Suppressor macrophage treated with lipopolysaccharide for 4 hours (primary cell): ENCODE measurements around the gene PGGHG.

Source experiments
- DNase-seq: peaks from one replicate; pipeline ENCODE4 v3.0.0-alpha.2; 2020

Gene PGGHG

DNA sequence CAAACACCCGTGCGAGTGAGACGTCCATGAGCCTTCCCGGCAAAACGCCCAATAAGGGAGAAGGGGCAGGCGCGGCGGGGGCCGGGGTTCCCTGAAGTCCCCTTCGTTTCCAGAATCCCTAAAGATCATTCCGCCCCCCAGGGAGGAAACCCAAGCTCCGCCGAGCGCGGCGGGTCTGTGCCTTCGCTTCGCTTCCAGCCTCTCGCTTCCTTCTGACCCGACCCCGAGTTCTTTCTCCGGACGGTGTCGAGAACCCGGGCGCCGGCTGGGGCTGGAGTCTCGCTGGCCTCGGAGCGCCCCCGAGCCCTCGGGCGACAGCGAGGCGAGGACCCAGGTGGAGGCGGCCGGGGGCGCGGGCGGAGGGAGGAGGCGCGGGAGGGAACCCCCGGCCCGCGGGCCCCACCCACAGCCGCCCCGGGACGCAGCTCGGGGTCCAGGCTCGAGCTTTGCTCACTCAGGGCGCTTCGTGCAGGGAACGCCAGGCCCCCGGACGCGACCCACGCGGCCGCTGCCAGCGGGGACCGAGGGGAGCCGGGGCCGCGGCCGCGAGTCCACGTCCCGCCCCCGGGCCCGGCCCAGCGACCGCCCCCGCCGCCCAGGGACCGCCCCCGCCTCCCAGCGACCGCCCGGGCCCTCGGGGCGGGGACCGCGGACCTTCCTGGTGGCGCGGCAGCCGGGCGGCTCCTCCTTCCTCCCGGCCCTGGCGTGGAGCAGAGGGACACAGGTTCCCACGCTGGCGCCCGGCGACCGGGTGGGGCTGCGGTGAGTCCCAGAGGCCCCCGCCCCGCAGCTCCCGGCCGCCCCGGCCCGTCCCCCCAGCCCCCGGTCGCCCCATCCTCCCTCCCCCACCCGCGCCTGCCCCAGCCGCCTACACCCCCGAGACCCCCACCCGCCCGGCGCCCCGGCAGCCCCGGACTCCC is at the start of gene PGGHG:
Gene PGGHG, plus strand, starts transcription at position 649 of the 920 bp plus-strand sequence. CDS start 691 bp downstream, outside the sequence.
- DNase-seq: peak; percentile 65

DNA sequence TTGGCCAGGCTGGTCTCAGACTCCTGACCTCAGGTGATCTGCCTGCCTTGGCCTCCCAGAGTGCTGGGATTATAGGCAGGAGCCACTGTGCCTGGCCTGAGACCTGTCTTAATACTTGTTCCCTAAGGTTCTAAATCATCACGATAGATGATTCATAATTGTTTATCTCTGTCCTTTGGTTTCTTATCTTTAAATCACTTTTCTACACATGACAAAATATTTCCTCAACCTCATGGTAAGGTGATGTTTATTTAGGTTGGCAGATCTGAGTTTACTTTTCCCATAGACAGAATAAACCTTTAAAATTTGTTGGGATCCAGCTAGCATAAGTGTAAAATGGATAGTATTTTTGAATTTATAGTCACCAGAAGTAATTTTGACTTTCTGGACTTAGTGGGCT is 48.6 kb upstream of the PGGHG start:
- no peak for DNase-seq

DNA sequence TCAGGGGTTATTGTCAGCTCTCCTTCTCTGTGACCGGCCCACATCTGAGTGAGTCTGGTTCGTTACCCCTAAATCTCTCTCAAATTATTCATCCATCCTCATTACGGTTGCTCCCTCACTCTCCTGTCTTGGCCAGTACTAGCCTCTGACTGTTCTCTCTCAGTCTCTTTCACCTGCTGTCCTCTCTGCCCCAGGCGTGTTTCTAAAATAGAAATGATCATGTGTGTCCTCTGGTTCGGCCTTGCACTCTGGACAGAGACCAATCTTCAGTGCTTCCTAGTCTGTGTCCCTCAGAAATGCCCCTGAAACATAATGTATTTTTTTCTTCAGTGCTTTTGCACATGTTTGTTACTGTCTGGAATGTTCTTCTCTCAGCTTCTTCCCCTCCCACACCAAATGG is 47.3 kb upstream of the PGGHG start:
- DNase-seq: no peak

DNA sequence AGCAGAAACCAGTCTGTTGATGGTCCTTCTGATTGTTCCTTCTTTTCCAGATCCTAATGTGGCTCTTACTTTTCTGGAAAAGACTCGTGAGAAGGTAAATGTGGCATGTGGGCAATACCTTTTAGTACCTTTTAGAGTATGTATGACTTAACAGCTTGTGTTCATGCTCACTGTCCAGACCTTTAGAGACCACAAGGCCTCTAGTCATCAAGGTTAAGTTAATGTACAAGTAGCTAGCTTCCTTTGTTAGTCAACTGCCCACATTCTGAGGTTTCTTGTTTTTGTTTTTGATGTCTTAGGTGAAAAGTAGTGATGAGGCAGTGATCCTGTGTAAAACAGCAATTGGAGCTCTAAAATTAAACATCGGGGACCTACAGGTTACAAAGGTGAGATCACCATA is 44.5 kb upstream of the PGGHG start:
- DNase-seq: no peak

DNA sequence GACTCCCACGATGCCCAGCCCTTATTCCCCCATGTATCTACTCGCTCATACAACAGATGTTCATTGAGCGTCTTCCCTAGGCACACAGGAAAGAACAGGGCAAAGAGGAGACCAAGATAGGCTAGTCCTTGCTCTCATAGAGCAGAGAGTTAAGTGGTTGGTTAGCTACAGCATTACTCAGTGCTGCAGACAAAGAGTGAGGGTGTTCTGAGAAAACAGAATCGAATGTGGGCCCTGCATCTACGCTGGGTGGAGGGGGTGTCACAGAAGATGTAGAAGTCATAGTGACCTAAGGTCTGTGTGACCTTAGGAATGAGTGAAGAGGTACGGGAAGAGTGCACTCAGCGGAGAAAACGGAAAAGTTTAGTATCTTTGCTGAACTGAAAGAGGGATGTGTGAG is 39.9 kb upstream of the PGGHG start:
- DNase-seq: no peak

DNA sequence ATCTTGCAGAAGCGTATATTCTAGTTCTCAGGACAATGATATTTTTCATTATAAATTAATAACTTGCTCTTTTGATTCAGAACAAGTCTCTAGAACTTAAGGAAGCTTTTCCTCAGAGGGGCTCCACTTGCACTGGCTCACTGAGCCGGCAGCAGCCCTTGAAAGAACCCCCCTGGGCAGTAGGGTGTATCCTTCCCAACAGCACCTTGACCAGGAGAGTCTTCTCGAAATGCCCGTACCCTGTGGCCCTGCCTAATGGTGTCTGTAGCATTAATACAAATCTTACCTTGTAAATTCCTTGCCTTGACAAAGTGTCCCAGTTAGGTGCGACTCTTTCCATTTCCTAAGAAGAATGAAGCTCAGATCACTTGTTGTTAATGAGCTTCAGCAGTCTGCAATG is 38.7 kb upstream of the PGGHG start:
- DNase-seq: no peak

DNA sequence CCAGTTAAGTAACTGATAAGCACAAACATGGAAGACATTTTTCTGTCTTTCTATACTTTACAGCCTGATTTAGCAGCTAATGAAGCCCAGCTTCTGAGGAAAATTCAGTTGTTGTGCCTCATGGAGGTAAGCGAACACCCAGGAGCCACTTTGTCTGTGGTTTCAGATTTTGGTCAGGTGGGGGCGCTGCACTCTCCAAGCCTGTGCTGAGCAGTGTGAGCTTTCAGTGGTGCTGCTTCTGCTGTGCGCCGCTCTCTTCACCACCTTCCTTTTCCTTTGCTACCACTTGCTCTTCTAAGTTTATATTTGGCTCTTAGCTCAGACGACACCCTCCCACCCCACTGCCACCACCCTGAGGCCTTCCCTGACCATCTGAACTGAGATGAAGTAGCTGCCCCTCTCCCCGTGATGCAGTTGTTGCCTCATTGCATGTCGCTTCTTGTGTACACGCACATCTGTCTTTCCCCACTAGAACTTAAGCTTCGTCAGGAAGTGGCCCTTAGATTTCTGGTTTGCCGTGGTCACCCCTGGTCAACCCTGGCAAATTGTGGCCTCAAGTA is 38.1 kb upstream of the PGGHG start:
- peak; percentile 70 for DNase-seq

DNA sequence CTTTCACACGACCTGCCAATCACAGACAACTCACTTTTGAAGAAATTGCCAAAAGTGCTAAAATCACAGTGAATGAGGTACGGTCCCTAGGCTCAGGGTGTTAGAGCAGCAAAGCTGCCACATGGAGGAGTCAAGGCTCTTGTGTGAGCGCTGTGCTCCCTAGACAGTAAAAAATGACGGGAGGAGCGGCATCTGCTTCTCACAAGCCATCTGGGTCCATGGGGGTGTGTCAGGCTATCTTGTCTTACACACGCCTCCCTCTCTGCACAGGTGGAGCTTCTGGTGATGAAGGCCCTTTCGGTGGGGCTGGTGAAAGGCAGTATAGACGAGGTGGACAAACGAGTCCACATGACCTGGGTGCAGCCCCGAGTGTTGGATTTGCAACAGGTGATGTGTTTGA is 37.4 kb upstream of the PGGHG start:
- no peak for DNase-seq

DNA sequence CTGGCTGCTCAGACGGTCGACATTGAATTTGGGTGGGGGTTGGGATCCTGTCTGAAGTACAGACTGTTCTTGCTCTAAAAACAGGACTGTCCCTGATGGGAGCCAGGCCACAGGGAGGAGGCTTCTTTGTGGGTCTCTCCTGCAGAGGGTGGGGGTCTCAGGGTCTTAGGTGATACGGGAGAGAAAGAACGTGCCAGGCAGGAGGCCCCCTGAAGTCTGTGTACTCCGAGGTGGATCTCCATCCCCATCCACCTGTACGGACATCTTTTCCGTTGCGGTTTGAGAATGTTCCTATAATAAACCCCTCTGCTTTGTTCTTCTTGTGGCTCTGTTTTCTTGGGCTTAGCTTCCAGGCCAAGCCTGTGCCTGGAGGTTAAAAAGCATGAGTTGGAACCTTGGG is 36.3 kb upstream of the PGGHG start:
- DNase-seq: no peak

DNA sequence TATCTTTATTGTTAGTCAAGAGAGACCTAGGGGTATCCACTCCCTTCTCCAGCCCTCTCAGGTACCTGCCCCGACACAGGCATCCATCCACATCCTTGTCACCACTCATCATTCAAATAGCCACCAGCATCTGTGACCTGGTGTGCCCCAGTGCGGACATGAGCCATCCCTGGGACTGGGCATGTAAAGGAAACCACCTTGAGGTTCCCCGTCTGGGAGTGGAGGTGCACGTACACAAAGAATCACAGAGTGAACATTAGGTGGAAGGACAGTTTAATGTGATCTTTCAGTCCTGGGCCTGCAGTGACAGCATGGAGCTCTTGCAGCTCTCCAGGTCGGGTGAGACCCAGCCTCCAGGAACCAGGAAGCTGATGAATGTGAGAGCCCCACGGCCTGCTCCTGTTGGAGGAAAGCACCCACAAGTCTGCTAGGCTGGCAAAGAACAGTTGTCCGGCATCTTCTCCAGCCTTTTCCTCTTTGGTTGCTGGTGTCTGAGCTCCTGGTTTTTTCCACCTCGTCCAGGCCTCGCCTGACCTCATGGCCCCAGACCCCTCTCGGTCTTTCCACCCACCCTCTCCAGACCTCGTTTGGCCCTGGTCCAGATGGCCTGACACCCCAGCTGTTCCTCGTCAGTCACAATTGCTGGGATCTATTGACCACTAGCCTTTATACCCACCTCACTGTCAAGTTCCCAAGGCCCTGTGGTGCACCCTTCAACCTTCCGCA is 35.6 kb upstream of the PGGHG start:
- no peak for DNase-seq

DNA sequence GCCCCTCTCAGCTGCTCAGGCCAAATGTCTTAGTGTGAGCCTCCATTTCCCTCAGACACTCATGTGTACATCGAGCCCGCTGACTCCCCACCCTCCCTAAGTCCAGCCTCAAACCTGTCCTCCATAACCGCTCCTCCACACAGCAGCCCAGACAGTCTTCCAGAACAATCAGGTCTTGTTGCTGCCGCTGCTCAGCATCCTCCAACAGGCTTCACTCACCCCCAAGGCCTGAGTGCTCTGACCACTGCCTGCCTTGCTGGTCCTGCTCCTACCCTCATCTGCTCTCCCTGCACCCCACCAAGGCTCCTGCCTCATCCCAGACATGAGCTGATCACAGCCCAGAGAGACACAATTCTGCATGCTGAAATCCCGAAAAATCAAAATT is 35.0 kb upstream of the PGGHG start:
- no peak for DNase-seq

DNA sequence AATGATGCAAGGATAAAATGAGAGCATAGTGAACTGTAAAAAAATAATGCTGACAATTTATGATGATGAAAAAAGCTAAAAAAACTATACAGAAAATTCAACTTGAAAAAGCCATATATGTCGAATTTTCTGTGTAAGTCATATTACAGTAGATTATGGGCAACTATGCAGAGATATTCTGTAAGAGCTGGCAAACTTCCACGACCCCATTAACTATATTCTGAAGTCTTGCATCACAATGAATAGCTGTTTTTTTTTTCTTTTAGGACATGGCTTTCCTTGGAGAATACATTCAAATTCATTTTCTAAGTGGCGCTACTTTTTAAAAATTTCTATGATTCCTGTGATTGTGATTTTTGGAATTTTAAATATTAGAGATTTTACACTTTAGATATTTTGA is 33.8 kb upstream of the PGGHG start:
- DNase-seq: no peak

DNA sequence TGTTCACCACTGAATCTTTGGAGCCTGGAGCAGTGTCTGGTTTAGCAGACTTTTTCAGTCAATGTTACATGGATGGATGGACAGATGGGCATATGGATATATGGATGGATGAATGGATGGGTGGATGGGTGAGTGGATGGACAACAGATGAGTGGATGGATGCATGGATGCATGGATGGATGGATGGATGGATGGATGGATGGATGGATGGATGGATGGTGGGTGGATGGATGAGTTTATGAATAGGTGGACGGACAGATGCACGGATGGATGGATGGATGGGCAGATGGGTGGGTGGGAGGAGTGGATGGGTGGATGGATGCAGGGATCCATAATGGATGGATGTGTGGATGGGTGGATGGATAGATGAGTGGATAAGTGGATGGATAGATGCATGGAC is 33.1 kb upstream of the PGGHG start:
- DNase-seq: no peak

DNA sequence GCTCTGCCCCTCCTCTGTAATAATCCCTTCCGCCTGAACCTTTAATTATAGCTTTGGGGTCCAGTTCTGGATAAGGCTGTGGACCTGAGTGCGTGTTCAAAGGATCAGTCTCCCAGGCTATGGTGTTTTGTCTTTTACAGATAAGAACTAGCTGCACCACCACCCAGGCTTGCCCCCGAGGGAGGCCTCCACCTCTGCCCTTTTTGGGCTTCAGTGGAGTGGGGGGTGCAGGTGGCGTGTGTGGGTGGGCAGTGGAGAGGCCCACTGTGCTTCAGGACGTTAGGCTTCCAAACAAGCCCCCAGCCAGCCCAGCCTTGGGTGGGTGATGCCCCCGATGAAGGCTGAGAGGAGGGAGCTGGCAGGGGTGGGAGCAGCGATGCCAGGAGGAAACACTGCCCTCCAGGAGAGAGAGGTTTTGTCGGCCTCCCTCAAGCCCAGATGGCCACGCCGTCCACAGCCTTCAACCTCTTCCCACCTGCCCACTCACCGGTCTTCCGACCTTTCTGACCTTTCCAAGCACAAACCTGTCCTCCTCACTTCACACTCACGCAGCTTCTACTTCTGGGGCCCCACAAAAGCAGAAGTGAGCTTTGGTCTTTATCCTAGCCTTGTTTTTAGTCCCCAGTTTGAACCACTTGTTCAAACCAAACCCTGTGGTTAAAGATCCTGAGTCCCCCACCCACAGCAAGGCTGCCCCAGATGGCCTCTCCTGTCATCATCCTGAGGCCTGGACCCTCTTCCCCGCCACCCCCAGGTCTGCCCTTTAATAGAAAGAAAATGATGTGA is 31.8 kb upstream of the PGGHG start:
- no peak for DNase-seq

DNA sequence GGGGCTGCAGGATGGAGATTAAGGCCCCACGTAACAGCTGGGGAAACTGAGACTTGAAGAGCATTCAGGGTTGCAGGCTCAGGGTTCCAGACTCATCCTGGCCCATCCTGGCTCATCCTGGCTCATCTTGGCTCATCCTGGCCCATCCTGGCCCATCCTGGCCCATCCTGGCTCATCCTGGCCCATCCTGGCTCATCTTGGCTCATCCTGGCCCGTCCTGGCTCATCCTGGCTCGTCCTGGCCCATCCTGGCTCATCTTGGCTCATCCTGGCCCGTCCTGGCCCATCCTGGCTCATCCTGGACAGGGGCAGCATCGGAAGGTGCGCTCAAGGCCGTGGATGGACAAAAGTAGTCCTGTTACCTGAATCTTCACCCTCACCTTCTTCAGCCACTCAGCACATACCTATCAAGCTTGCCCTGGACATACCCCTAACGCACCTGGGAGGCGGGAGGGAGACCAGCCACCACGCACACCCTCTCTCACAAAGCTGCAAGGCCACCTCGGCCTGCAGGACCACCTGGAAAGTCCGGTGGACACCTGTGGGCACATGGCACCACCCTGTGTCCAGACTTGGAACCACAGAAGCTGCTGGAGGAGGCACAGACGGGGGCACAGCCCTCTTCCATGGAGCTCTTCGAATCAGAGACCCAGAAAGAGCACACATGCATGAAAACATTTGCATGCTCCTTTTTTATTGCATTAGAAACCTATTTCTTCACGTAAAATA is 31.0 kb upstream of the PGGHG start:
- DNase-seq: no peak

DNA sequence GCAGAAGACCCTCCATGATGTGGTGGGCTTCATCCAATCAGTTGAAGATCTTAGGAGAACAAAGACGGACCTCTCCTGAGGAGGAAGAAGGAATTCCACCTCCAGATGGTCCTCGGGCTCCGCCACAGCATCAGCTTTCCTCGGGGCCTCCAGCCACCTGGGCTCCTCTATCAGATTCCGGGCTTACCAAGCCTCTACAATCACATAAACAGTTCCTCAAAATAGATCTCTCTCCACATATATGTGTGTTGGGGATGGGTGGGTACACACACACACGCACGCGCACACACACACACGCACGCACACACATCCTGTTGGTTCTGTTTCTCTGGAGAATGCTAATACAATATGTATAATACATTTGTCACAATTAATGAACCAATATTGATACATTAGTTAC is 29.5 kb upstream of the PGGHG start:
- no peak for DNase-seq

DNA sequence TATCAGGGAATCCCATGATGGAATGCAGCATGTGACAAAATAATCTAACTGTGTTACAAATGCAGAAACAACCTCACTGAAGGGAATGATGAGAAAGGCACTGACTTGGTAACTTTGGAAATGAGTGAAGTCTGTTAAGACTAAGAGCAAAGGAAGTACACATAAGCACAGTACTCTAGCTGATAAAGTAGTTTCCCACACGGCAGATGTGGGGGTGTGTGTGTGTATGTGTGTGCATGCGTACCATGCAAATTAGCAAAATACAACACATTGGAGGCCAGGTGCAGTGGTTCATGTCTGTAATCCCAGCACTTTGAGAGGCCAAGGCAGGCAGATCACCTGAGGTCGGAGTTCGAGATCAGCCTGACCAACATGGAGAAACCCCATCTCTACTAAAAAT is 27.3 kb upstream of the PGGHG start:
- no peak for DNase-seq

DNA sequence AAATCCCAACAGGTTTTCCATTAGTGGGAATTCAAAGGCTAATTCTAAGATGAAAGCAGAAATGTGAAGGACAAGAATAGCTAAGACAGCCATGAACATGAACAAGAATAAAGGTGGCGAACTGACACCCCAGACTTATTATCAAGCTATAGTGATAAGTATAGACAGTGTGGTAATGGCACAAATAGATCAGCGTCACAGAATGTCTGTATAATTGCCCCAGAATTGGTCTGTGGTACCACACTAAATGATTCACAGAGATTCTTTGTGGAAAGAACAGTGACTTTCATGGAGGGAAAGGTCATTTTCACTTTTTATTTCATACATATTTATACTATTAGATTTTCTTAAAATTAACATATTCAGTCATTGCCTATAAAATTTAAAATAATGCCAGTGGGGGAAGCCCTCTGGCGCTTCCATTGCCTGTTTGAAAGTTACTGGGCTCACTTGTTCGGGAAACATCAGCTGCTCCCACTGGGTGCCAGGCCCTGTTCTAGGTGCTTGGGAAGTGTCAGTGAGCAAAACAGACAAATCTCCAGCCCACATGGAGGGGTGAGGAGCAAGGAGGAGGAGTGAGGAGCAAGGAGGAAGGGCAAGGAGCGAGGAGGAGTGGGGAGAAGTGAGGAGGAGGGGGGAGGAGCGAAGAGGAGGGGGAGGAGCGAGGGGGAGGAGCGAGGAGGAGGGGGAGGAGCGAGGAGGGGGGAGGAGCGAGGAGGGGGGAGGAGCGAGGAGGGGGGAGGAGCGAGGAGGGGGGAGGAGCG is 22.1 kb upstream of the PGGHG start:
- peak; percentile 18 for DNase-seq

DNA sequence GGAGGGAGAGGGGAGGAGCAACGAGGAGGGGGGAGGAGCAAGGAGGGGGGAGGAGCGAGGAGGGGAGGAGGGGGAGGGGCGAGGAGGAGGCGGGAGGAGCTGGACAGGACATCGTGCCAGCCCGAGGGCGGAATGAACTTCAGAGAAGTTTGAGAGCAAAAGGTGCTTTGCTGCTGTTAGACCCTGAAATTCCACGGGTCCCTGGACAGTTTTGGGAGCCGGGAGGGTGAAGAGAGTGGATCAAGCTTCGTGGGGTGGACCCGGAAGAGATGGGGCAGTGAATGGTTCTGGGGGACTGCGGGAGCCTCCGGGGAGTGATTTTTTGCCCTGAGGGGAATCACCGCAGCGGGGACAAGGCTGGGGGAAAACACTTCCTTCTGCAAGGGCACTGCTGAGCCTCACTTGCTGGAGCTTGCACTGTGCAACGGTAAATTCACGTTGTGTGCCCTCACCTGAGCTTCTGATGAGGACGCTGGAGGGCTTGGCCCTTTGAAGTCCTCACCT is 21.4 kb upstream of the PGGHG start:
- peak; percentile 65 for DNase-seq

DNA sequence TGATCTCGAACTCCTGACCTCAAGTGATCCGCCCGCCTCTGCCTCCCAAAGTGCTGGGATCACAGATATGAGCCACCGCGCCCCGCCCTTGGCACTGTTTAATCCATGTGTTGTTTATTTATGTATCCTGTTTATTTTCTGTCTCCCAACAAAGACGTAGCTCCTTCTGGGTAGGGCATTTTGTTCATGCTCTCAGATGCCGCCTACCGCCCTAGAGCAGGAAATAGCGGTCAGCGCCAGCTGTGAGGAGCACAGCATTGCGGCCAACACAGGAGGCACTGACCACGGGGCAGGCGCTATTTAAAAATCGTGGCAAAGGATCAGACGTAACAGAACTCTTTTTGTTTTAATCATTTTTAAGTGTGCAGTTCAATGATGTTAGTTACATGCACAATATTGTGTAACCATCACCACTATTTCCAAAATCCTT is 20.2 kb upstream of the PGGHG start:
- peak; percentile 88 for DNase-seq

DNA sequence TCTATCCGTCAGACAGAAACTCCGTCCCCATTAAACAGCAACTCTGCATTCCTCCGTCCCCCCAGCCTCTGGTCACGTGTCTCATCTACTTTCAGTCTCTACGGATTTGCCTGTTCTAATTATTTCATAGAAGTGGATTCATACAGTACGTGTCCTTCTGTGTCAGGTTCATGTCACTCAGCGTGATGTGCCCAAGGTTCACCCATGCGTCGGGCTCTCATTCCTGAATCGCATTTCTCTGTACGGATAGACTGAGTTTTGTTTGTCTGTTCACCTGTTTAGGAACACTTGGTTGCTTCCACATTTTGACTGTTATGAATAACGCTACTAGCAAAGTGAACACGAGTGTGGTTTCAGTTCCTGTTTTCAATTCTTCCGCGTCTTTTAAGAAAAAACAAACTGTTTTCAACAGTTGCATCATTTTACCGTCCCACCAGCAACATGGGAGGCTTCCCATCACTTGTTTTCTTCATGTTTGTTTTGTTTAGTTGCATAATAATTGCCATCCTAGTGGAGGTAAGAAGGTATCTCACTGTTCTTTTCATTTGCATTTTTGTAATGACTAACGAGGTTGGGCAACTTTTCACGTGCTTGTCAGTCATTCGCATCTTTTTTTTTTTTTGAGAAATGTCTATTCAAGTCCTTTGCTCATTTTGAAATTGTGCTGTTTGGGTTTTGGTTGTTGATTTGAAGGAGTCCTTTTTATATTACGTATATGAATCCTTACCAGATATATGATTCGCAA is 19.6 kb upstream of the PGGHG start:
- peak; percentile 93 for DNase-seq
